GM19099 (cell line): Measurements from ENCODE around the gene LY6G5C.

ENCODE experiments used
- POLR2A ChIP-seq: IDR thresholded peaks from 3 replicates; pipeline ENCODE4 v1.6.1; 2011; ENCODE audit warnings: low read depth; ENCODE audit not compliant: insufficient read length; ENCODE audit errors: extremely low read depth

LY6G5C gene, protein sequence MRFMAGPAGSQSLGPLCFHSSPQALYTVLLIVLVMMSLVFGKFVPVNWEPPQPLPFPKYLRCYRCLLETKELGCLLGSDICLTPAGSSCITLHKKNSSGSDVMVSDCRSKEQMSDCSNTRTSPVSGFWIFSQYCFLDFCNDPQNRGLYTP

GRCh38 chr6:31680226-31681134 is at the start of gene LY6G5C:
Gene LY6G5C (minus strand): TSS chr6:31681067. CDS start chr6:31680373, 694 bp downstream.
- TF ChIP-seq POLR2A: peak; percentile 6

DNA sequence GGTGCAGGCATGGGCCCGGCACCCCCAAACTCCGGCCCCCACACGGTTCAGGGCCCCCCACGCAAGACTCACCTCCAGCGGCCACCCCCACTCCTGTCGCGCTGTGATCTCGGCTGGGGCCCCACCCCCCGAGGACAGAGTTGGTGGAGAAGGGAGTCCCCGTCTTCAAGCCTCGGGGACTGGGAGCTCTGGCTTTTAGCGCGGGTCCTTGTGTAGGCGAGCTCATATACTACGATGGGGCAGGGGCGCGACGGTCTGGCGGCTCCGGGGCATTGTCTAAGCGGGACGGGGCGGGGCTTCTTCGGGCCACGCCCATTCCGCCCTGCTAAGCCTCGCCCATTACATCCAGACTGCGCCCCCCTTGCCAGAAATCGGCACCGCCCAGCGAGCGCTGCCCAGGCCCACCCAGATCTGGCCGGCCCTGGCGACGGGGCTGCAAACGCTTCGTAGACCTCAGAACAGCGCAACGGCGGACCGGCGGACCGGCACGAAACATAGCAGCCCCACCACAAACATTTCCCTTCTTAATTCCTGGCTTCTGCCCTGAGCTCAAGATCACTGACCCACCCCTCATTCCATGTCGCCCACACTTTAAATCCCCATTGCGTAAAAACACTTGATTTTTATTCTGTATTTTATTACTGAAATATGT is 49.2 kb upstream of the LY6G5C start:
- TF ChIP-seq POLR2A: peak; percentile 36

- TF ChIP-seq POLR2A: peak; percentile 49
These were observed 48.7 kb upstream of the LY6G5C start for GRCh38 chr6:31729515-31729978.

- no peak for TF ChIP-seq POLR2A
These were observed 48.1 kb upstream of the LY6G5C start, which contains the start of gene DDAH2 for GRCh38 chr6:31728767-31729514. Gene DDAH2 (minus strand): TSS chr6:31729299. CDS start chr6:31729161, 138 bp downstream.

- TF ChIP-seq POLR2A: no peak
These were observed 47.1 kb upstream of the LY6G5C start for GRCh38 chr6:31727717-31728671.

GRCh38 chr6:31727034-31727716 is 46.3 kb upstream of the LY6G5C start:
- peak; percentile 34 for TF ChIP-seq POLR2A

GRCh38 chr6:31725502-31726350 is 44.9 kb upstream of the LY6G5C start:
- no peak for TF ChIP-seq POLR2A

DNA sequence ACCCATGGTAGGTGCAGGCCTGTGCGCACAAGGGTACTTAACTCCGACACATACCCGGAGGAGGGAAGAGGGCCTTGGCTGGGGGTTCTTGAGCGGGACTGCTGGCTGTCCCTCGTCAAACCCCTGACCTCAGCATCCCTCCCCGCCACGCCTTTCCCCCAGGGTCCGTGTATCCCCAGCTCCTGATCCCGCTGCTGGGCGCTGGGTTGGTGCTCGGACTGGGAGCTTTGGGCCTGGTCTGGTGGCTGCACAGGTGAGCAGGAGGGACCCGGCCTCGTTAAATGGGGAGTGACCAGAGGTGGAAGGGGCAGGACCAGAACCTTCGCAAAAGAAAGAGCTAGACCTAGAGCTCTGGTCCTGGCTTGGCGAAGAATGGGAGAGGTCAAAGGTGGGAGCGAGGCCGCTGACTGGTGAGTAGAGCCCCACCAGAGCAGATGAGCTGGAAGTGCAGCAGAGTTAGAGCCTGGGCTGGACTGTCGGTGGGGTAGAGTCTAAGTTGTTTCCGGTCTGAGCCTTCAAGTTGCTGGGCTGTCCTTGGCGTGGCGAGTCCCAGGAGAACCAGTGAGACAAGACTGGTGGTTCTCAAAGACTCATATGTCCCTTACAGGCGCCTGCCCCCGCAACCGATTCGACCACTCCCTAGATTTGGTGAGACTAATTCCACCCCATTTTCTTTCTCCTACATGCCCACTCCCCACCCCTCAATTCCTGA is 43.3 kb upstream of the LY6G5C start:
- no peak for TF ChIP-seq POLR2A

- no peak for TF ChIP-seq POLR2A
These were observed 42.5 kb upstream of the LY6G5C start, which contains the start of gene MPIG6B for GRCh38 chr6:31723245-31723979. Gene MPIG6B (plus strand): TSS chr6:31723373. CDS start chr6:31723384, 11 bp downstream.

- TF ChIP-seq POLR2A: no peak
These were observed 41.3 kb upstream of the LY6G5C start for GRCh38 chr6:31722173-31722572.
